HepG2 (cell line): Measurements from ENCODE around the gene AXIN2. TPM values are rescaled to one million over a fixed set of nuclear protein-coding genes. Genes with fewer than 3 reads are reported as not detected.
A peak's percentile ranks its signal among the peaks of the same experiment; 100 is the strongest.

ENCODE experiments used
- ADNP ChIP-seq: sonication (generic); formaldehyde crosslinking; IDR thresholded peaks from 2 replicates; pipeline ENCODE4 v1.4.0; 2020; ENCODE audit warnings: missing genetic modification reagents
- BHLHE40 ChIP-seq: IDR thresholded peaks from 2 replicates; pipeline ENCODE4 v1.6.1; 2011; ENCODE audit warnings: low read length, improper control_type of control experiment
- DNMT3B ChIP-seq: conservative IDR thresholded peaks from 2 replicates; pipeline ENCODE4 v1.6.1; 2016; ENCODE audit warnings: missing biosample characterization, control low read depth
- FOXM1 ChIP-seq: sonication (generic); formaldehyde crosslinking; IDR thresholded peaks from 2 replicates; pipeline ENCODE4 v1.5.0; 2020; ENCODE audit warnings: missing genetic modification reagents
- HOXA5 ChIP-seq: sonication (generic); formaldehyde crosslinking; IDR thresholded peaks from 2 replicates; pipeline ENCODE4 v1.4.0; 2020; ENCODE audit warnings: missing genetic modification reagents
- ISL2 ChIP-seq: sonication (generic); formaldehyde crosslinking; IDR thresholded peaks from 2 replicates; pipeline ENCODE4 v1.5.0; 2020; ENCODE audit warnings: missing genetic modification reagents
- MAFF ChIP-seq: IDR thresholded peaks from 2 replicates; pipeline ENCODE4 v1.6.1; 2011; ENCODE audit warnings: low read depth, low read length, improper control_type of control experiment
- NFKB2 ChIP-seq: sonication (generic); formaldehyde crosslinking; IDR thresholded peaks from 2 replicates; pipeline ENCODE4 v1.4.0; 2020; ENCODE audit warnings: missing genetic modification reagents, borderline replicate concordance
- PITX1 ChIP-seq: sonication (generic); formaldehyde crosslinking; IDR thresholded peaks from 2 replicates; pipeline ENCODE4 v1.5.1; 2020; ENCODE audit warnings: mild to moderate bottlenecking, missing genetic modification reagents
- PLRG1 ChIP-seq: fragments of 450-650 bp; conservative IDR thresholded peaks from 2 replicates; pipeline ENCODE4 v1.6.1; 2016
- PPARG ChIP-seq: conservative IDR thresholded peaks from 2 replicates; pipeline ENCODE4 v1.6.1; 2016; ENCODE audit warnings: missing biosample characterization, missing genetic modification reagents
- SAP130 ChIP-seq: IDR thresholded peaks from 2 replicates; pipeline ENCODE4 v1.6.1; 2016; ENCODE audit warnings: low read depth
- SNAPC2 ChIP-seq: sonication (generic); formaldehyde crosslinking; IDR thresholded peaks from 2 replicates; pipeline ENCODE4 v1.8.1; 2022; ENCODE audit warnings: mild to moderate bottlenecking, missing genetic modification reagents
- SOX6 ChIP-seq, 2 experiments: fragments of 450-650 bp in 1 of 2; sonication (generic) in 1 of 2; formaldehyde crosslinking in 1 of 2; IDR thresholded peaks; 2 replicates each; pipeline versions ENCODE4 v1.4.0 to v1.6.1; 2017 to 2020; ENCODE audit warnings: antibody characterized with exemption in 1 of 2, mild to moderate bottlenecking in 1 of 2, missing genetic modification reagents in 1 of 2
- ZGPAT ChIP-seq: IDR thresholded peaks from 2 replicates; pipeline ENCODE4 v1.6.1; 2016; ENCODE audit warnings: mild to moderate bottlenecking
- ZKSCAN8 ChIP-seq: IDR thresholded peaks from 2 replicates; pipeline ENCODE4 v1.6.1; 2016; ENCODE audit warnings: borderline replicate concordance, missing genetic modification reagents, missing compliant biosample characterization
- ZNF180 ChIP-seq: sonication (generic); formaldehyde crosslinking; IDR thresholded peaks from 2 replicates; pipeline ENCODE4 v1.4.0; 2020; ENCODE audit warnings: low read depth, missing genetic modification reagents, borderline replicate concordance
- ZNF317 ChIP-seq: sonication (generic); formaldehyde crosslinking; IDR thresholded peaks from 2 replicates; pipeline ENCODE4 v1.5.0; 2020; ENCODE audit warnings: mild to moderate bottlenecking, missing genetic modification reagents
- ZNF550 ChIP-seq: sonication (generic); formaldehyde crosslinking; IDR thresholded peaks from 2 replicates; pipeline ENCODE4 v1.4.0; 2020; ENCODE audit warnings: mild to moderate bottlenecking, missing genetic modification reagents, borderline replicate concordance
- ZNF607 ChIP-seq: sonication (generic); formaldehyde crosslinking; IDR thresholded peaks from 2 replicates; pipeline ENCODE4 v1.5.1; 2020; ENCODE audit warnings: missing genetic modification reagents, mild to moderate bottlenecking, borderline replicate concordance
- ZNF639 ChIP-seq: conservative IDR thresholded peaks from 2 replicates; pipeline ENCODE4 v1.6.1; 2018; ENCODE audit warnings: missing genetic modification reagents
- ZNF703 ChIP-seq: sonication (generic); formaldehyde crosslinking; IDR thresholded peaks from 2 replicates; pipeline ENCODE4 v1.5.1; 2020; ENCODE audit warnings: missing genetic modification reagents, mild to moderate bottlenecking, moderate library complexity, borderline replicate concordance
- ZNF761 ChIP-seq: sonication (generic); formaldehyde crosslinking; conservative IDR thresholded peaks from 2 replicates; pipeline ENCODE4 v1.4.0; 2020; ENCODE audit warnings: mild to moderate bottlenecking, missing genetic modification reagents
- ZNF780A ChIP-seq: sonication (generic); formaldehyde crosslinking; IDR thresholded peaks from 2 replicates; pipeline ENCODE4 v1.8.0; 2022; ENCODE audit warnings: mild to moderate bottlenecking, missing genetic modification reagents, moderate library complexity
- ZSCAN20 ChIP-seq: sonication (generic); formaldehyde crosslinking; IDR thresholded peaks from 2 replicates; pipeline ENCODE4 v1.4.0; 2020; ENCODE audit warnings: missing genetic modification reagents, mild to moderate bottlenecking, borderline replicate concordance
- polyA plus RNA-seq, 8 experiments: library from polyadenylated mRNA; depleted of rRNA in 3 of 8; stranded (reverse) in 7 of 8; unstranded in 1 of 8; fragments of >200 nt; fragmentation: Illumina TruSeq in 4 of 8; extraction: Trizol in 4 of 8; gene quantifications; 2 replicates each; pipeline versions ENCODE4 v1.2.1 to v1.2.3, GENCODE V29; 2011 to 2016; ENCODE audit warnings: low read depth in 4 of 8, missing spikeins in 1 of 8, mixed read lengths in 1 of 8; ENCODE audit not compliant: insufficient read depth in 1 of 8
- total RNA-seq, 5 experiments: library from RNA; depleted of rRNA; stranded (reverse); fragments of >200 nt; fragmentation: Illumina TruSeq; extraction: Trizol; gene quantifications; 2 replicates each; pipeline ENCODE4 v1.2.3, GENCODE V29; 2016; ENCODE audit warnings: low read depth in 1 of 5
- TF ChIP-seq, protein P1 (sequence below): sonication (generic); formaldehyde crosslinking; IDR thresholded peaks from 2 replicates; pipeline ENCODE4 v1.8.0; 2022; ENCODE audit warnings: mild to moderate bottlenecking, missing genetic modification reagents, moderate library complexity
- TF ChIP-seq, protein P2 (sequence below): IDR thresholded peaks from 2 replicates; pipeline ENCODE4 v1.6.1; 2016; ENCODE audit warnings: missing compliant biosample characterization, missing genetic modification reagents, borderline replicate concordance

AXIN2 gene
- total and polyA plus RNA-seq, 2 of the 13 experiments (the other 11 are each of a cell fraction or from before 2014, with no cell fraction given): 58.6 to 63.4 TPM

GRCh38 chr17:65588181-65588808 is 26.8 kb upstream of the AXIN2 start (continued):
- TF ChIP-seq, protein P1, sequence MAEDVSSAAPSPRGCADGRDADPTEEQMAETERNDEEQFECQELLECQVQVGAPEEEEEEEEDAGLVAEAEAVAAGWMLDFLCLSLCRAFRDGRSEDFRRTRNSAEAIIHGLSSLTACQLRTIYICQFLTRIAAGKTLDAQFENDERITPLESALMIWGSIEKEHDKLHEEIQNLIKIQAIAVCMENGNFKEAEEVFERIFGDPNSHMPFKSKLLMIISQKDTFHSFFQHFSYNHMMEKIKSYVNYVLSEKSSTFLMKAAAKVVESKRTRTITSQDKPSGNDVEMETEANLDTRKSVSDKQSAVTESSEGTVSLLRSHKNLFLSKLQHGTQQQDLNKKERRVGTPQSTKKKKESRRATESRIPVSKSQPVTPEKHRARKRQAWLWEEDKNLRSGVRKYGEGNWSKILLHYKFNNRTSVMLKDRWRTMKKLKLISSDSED (CRISPR knock-in tag): no peak
- TF ChIP-seq ZSCAN20 (CRISPR knock-in tag) (no peak), ZNF550 (no peak), ADNP (CRISPR knock-in tag) (no peak), SNAPC2 (CRISPR knock-in tag) (no peak), ZNF317 (peak; percentile 65; the same call in 1 of the 2 replicates), ZKSCAN8 (CRISPR knock-in tag) (no peak), SOX6 (IDR thresholded peaks at IDR 0.05) (no peak), SOX6 (CRISPR knock-in tag; IDR thresholded peaks at IDR 0.05) (peak; percentile 71), ZNF607 (CRISPR knock-in tag) (0 out of 2 replicates have a peak, but pooled peaks have one; percentile 38), ZNF703 (CRISPR knock-in tag) (no peak), NFKB2 (CRISPR knock-in tag) (no peak), MAFF (peak; percentile 78), SAP130 (CRISPR knock-in tag) (peak; percentile 74), ZNF780A (CRISPR knock-in tag) (0 out of 2 replicates have a peak, but pooled peaks have one; percentile 8), ZNF639 (no peak), BHLHE40 (peak; percentile 66), DNMT3B (CRISPR knock-in tag) (no peak), PPARG (0 out of 2 replicates have a peak, but pooled peaks have one; percentile 59), ZGPAT (CRISPR knock-in tag) (peak; percentile 73), HOXA5 (CRISPR knock-in tag) (peak; percentile 98), PLRG1 (no peak), PITX1 (CRISPR knock-in tag) (peak; percentile 58; the same call in 1 of the 2 replicates), ZNF761 (no peak), ZNF180 (no peak), FOXM1 (no peak), ISL2 (CRISPR knock-in tag) (peak; percentile 64)
- TF ChIP-seq, protein P2, sequence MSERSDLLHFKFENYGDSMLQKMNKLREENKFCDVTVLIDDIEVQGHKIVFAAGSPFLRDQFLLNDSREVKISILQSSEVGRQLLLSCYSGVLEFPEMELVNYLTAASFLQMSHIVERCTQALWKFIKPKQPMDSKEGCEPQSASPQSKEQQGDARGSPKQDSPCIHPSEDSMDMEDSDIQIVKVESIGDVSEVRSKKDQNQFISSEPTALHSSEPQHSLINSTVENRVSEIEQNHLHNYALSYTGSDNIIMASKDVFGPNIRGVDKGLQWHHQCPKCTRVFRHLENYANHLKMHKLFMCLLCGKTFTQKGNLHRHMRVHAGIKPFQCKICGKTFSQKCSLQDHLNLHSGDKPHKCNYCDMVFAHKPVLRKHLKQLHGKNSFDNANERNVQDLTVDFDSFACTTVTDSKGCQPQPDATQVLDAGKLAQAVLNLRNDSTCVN: no peak
